ENCODE measurements around the gene GRM5. TPM values are rescaled to one million over a fixed set of nuclear protein-coding genes. Genes with fewer than 3 reads are reported as not detected.

Gene GRM5
- polyA plus RNA-seq, 2 donors = 0.02 TPM; not detected in 1

DNA sequence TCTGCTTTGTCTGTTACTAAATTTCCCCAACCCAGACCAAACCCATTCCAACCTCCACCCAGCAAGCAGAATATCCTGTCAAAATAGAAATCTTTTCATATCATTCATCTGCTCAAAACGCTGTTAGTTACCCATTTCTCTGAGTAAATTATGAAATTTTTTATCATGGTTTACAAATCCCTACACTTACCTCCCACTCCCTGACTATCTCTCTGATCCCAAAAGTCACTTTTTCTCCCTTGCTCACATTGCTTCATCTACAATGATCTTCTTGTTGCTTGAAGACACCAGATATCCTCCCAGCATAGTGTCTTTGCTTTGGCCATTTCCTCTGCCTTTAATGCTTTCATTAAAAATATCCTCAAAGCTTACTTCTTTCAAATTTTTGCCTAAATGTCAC lies 532.8 kb downstream of the GRM5 start:
- no peaks in the 10 kb centered on the region for H3K9me3 ChIP-seq (ENCODE audit: control insufficient read depth in 2 of 2, insufficient read depth in 1 of 2, low read depth in 1 of 2, low read length in 1 of 2)
- H3K27me3 ChIP-seq (ENCODE audit: control insufficient read depth in 1 of 2, insufficient read depth in 2 of 2, low read length in 2 of 2) = no peaks in the 10 kb centered on the region
- H3K27ac ChIP-seq (ENCODE audit: low read depth in 2 of 2, low read length in 1 of 2) = no peak overlapping the region
- no peak overlapping the region for H3K4me3 ChIP-seq (ENCODE audit: low read depth in 1 of 2, low read length in 2 of 2)
- no peaks in the 10 kb centered on the region for H3K36me3 ChIP-seq (ENCODE audit: control insufficient read depth in 2 of 2, insufficient read depth in 2 of 2, low read length in 1 of 2)
- no peaks in the 10 kb centered on the region for H3K4me1 ChIP-seq (ENCODE audit: control insufficient read depth in 2 of 2, insufficient read depth in 2 of 2, low read length in 1 of 2)
- 71 to 88% methylated on average over 1 of the region's 1 CpG for WGBS, 2 donors

DNA sequence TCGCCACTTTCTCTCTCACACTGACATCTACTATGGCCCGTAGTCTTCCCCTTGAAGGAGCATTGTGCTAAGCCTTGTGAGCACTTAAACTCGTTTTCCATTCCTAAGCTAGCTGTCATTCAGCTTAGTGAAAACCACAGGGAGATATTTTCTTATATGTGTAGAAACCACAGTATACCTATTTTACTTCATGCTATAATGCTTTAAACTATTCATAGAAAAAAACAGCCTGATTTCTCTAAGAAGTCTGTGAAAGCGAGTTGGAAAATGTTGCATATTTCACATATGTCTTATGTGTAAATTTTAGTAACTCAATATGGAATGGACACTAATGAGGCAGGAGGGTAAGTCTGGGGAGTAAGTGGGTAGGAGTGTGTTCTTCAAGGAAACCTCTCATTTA lies 534.0 kb downstream of the GRM5 start:
- no peaks in the 10 kb centered on the region for H3K4me1 ChIP-seq (ENCODE audit: control insufficient read depth in 2 of 2, insufficient read depth in 2 of 2, low read length in 1 of 2)
- no peaks in the 10 kb centered on the region for H3K36me3 ChIP-seq (ENCODE audit: control insufficient read depth in 2 of 2, insufficient read depth in 2 of 2, low read length in 1 of 2)
- H3K27ac ChIP-seq (ENCODE audit: low read depth in 2 of 2, low read length in 1 of 2) = no peak overlapping the region
- no peak overlapping the region for H3K4me3 ChIP-seq (ENCODE audit: low read depth in 1 of 2, low read length in 2 of 2)
- 84 to 87% methylated on average over 4 of the region's 4 CpGs for WGBS, 2 donors
- H3K9me3 ChIP-seq (ENCODE audit: control insufficient read depth in 2 of 2, insufficient read depth in 1 of 2, low read depth in 1 of 2, low read length in 1 of 2) = no peaks in the 10 kb centered on the region
- H3K27me3 ChIP-seq (ENCODE audit: control insufficient read depth in 1 of 2, insufficient read depth in 2 of 2, low read length in 2 of 2) = no peaks in the 10 kb centered on the region

DNA sequence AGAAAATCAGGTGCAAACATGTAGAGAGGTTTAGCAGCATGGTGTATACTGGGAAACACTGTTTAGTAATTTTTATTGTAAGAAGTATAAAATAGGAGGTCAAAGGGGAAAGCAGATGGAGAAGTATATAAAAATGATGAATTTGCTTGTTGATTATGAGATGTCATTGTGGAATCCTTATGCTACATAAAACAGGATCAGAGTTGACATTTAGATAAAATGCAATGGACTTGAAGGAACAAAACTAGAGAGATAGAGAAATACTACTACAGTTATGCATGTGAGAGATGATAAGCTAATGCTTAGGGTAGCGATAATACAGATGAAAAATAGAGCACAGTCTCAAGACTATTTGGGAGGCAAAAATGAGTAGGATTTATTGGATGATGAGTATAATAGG lies 536.4 kb downstream of the GRM5 start:
- Histone ChIP-seq H3K27me3 (ENCODE audit: control insufficient read depth in 1 of 2, insufficient read depth in 2 of 2, low read length in 2 of 2) (no peaks in the 10 kb centered on the region), H3K4me3 (ENCODE audit: low read depth in 1 of 2, low read length in 2 of 2) (no peak overlapping the region), H3K27ac (ENCODE audit: low read depth in 2 of 2, low read length in 1 of 2) (no peak overlapping the region), H3K9me3 (ENCODE audit: control insufficient read depth in 2 of 2, insufficient read depth in 1 of 2, low read depth in 1 of 2, low read length in 1 of 2) (no peaks in the 10 kb centered on the region), H3K4me1 (ENCODE audit: control insufficient read depth in 2 of 2, insufficient read depth in 2 of 2, low read length in 1 of 2) (no peaks in the 10 kb centered on the region), H3K36me3 (ENCODE audit: control insufficient read depth in 2 of 2, insufficient read depth in 2 of 2, low read length in 1 of 2) (no peaks in the 10 kb centered on the region)
- 94 to 98% methylated on average over 1 of the region's 1 CpG for WGBS, 2 donors

DNA sequence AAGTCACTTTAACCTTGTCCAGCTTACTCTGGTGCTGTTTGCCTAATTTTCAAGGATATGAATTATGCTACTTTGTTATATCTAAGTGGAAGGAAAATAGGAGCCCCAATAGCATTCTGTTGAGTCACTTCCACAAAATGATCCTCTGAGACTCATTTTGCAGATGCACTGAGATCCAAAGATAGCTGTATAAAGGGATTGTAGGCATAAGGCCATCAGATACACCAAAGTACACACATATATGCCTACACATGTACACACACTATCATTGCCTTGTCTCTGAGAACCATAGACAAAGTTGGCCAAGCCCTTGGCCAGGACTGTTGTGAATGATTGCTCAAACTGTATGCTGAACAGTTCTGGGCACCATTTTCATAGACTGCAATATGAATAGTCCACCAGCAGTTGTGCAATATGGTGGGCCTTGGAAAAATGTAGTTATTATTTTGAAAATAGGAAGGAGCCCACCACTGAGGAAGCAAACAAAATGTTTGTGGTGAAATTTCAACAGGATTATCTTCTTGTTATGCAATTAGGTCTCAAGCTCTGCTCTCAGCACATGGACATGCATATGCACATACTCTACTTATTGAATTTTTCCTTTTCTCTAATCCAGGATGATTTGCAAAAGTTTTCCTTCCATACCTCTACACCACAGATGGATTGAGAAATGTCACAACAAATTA lies 542.3 kb downstream of the GRM5 start:
- H3K27ac ChIP-seq (ENCODE audit: low read depth in 2 of 2, low read length in 1 of 2) = no peak overlapping the region
- H3K9me3 ChIP-seq (ENCODE audit: control insufficient read depth in 2 of 2, insufficient read depth in 1 of 2, low read depth in 1 of 2, low read length in 1 of 2) = no peaks in the 10 kb centered on the region
- H3K36me3 ChIP-seq (ENCODE audit: control insufficient read depth in 2 of 2, insufficient read depth in 2 of 2, low read length in 1 of 2) = no peaks in the 10 kb centered on the region
- H3K4me1 ChIP-seq (ENCODE audit: control insufficient read depth in 2 of 2, insufficient read depth in 2 of 2, low read length in 1 of 2) = no peaks in the 10 kb centered on the region
- no peak overlapping the region for H3K4me3 ChIP-seq (ENCODE audit: low read depth in 1 of 2, low read length in 2 of 2)
- no peaks in the 10 kb centered on the region for H3K27me3 ChIP-seq (ENCODE audit: control insufficient read depth in 1 of 2, insufficient read depth in 2 of 2, low read length in 2 of 2)

DNA sequence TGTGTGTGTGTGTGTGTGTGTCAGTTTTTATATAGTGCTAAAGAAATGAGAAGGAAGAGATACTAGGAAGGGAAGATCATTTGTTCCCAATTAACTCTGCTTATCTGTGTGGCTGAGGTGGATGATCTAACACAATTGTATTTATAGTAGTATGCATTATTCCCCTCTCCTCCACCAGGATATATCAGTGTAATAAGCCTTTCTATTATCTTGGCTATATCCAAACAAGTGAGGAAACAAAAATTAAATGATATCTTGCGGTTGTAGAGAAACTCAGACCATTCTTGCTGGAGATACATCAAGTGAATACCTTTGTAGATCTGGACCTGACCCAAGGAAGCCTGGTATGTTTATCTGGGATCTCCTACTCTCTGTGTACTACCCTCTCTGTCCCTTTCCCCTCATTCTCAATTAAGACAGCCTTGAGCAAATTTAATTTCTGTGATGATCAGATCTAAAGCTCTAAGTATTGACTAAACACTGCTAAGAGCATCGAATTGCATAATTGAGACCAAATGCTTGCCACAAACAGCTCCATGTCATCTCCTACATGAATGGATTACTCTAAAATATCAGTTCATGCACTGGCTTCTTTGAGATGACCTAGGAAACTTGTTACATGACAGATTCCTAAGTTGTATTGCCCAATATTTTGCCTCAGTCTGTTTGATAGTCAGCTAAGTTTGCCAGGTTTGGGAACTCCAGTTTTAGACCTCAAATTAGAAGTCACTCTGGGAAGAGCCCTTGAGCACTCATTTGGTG lies 543.0 kb downstream of the GRM5 start:
- H3K9me3 ChIP-seq (ENCODE audit: control insufficient read depth in 2 of 2, insufficient read depth in 1 of 2, low read depth in 1 of 2, low read length in 1 of 2) = no peaks in the 10 kb centered on the region
- H3K4me1 ChIP-seq (ENCODE audit: control insufficient read depth in 2 of 2, insufficient read depth in 2 of 2, low read length in 1 of 2) = no peaks in the 10 kb centered on the region
- WGBS, 2 donors = 88% methylated on average over 2 of the region's 2 CpGs
- no peaks in the 10 kb centered on the region for H3K36me3 ChIP-seq (ENCODE audit: control insufficient read depth in 2 of 2, insufficient read depth in 2 of 2, low read length in 1 of 2)
- H3K27me3 ChIP-seq (ENCODE audit: control insufficient read depth in 1 of 2, insufficient read depth in 2 of 2, low read length in 2 of 2) = no peaks in the 10 kb centered on the region
- no peak overlapping the region for H3K27ac ChIP-seq (ENCODE audit: low read depth in 2 of 2, low read length in 1 of 2)
- H3K4me3 ChIP-seq (ENCODE audit: low read depth in 1 of 2, low read length in 2 of 2) = no peak overlapping the region

DNA sequence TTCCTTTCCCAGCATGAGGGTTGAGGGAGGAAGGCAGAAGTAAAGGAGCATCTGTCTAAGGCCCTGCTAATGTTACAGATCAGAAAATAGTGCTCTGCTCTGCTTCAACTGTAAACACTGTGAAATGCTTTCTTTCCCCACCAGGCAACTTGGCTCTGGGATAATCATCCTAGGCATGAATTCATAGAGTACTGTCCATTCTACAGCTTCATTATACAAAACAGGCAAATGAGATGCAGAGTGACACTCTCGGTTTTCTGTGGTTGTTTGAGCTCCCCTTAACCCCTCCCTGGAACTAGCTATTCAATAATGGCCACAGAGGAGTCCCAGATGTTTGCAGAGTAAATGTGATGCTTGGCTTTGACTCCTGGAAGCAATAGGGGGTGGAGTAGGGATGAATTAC lies 544.0 kb downstream of the GRM5 start:
- Histone ChIP-seq H3K4me3 (ENCODE audit: low read depth in 1 of 2, low read length in 2 of 2) (no peak overlapping the region), H3K36me3 (ENCODE audit: control insufficient read depth in 2 of 2, insufficient read depth in 2 of 2, low read length in 1 of 2) (no peaks in the 10 kb centered on the region), H3K27ac (ENCODE audit: low read depth in 2 of 2, low read length in 1 of 2) (no peak overlapping the region), H3K27me3 (ENCODE audit: control insufficient read depth in 1 of 2, insufficient read depth in 2 of 2, low read length in 2 of 2) (no peaks in the 10 kb centered on the region), H3K4me1 (ENCODE audit: control insufficient read depth in 2 of 2, insufficient read depth in 2 of 2, low read length in 1 of 2) (no peaks in the 10 kb centered on the region), H3K9me3 (ENCODE audit: control insufficient read depth in 2 of 2, insufficient read depth in 1 of 2, low read depth in 1 of 2, low read length in 1 of 2) (no peaks in the 10 kb centered on the region)
- 39 to 54% methylated on average over 1 of the region's 1 CpG for WGBS, 2 donors

DNA sequence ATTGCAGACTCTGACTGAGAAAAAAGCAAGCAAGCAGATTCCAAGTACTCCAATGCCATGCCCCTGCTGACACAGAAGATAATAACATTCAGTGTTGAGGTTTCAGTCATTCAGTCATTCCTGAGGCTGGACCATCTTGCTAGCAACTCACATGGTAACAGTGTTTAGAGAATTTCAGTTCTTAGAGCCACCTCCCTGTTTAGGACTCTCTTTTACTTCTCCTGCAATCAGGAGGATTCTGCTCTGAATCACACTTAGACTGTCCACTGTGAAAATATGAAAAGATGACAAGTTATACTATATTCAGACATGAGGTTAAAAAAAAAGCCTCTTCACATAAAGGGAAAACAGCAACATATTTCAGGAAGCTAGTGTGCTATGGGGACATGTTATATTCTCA lies 544.4 kb downstream of the GRM5 start:
- H3K36me3 ChIP-seq (ENCODE audit: control insufficient read depth in 2 of 2, insufficient read depth in 2 of 2, low read length in 1 of 2) = no peaks in the 10 kb centered on the region
- no peaks in the 10 kb centered on the region for H3K4me1 ChIP-seq (ENCODE audit: control insufficient read depth in 2 of 2, insufficient read depth in 2 of 2, low read length in 1 of 2)
- no peak overlapping the region for H3K4me3 ChIP-seq (ENCODE audit: low read depth in 1 of 2, low read length in 2 of 2)
- no peaks in the 10 kb centered on the region for H3K27me3 ChIP-seq (ENCODE audit: control insufficient read depth in 1 of 2, insufficient read depth in 2 of 2, low read length in 2 of 2)
- no peak overlapping the region for H3K27ac ChIP-seq (ENCODE audit: low read depth in 2 of 2, low read length in 1 of 2)
- no peaks in the 10 kb centered on the region for H3K9me3 ChIP-seq (ENCODE audit: control insufficient read depth in 2 of 2, insufficient read depth in 1 of 2, low read depth in 1 of 2, low read length in 1 of 2)

DNA sequence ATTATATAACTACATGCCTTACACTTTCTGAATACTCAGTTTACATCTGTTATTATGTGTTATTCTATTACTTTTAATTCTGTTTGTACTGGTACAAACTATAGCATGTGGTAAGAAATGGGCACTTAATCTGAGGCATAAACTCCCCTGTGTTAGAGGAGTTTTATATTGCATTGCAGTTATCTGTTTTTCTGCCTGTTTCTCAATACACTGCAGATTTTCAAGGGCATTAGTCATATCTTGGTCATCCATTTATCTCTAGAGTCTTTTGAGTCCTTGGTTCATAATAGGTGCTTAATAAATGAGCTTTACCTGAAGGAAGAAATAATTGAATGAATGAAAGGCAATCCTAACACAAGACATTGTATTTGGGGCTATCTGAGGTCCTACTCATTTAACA lies 545.4 kb downstream of the GRM5 start:
- no peaks in the 10 kb centered on the region for H3K36me3 ChIP-seq (ENCODE audit: control insufficient read depth in 2 of 2, insufficient read depth in 2 of 2, low read length in 1 of 2)
- H3K27ac ChIP-seq (ENCODE audit: low read depth in 2 of 2, low read length in 1 of 2) = no peak overlapping the region
- no peaks in the 10 kb centered on the region for H3K9me3 ChIP-seq (ENCODE audit: control insufficient read depth in 2 of 2, insufficient read depth in 1 of 2, low read depth in 1 of 2, low read length in 1 of 2)
- H3K27me3 ChIP-seq (ENCODE audit: control insufficient read depth in 1 of 2, insufficient read depth in 2 of 2, low read length in 2 of 2) = no peaks in the 10 kb centered on the region
- no peak overlapping the region for H3K4me3 ChIP-seq (ENCODE audit: low read depth in 1 of 2, low read length in 2 of 2)
- no peaks in the 10 kb centered on the region for H3K4me1 ChIP-seq (ENCODE audit: control insufficient read depth in 2 of 2, insufficient read depth in 2 of 2, low read length in 1 of 2)

DNA sequence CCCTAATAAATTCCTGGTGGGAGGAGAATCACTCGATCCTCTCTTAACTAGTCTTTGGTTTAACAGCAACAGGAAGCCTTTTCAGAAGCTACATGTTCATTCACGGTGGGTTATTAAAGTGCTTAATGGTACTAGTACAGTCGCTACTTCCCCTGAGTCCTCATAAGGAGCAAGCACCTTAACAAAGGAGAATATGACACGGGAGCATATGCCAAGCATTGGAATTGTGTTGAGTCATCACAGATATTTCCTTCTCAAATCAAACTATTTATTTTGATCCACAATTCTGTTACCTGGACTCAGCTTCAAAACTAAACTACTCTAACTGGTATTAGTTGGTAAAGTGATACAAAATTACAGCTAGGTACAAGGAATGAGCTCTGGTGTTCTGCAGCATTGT lies 550.8 kb downstream of the GRM5 start:
- H3K27ac ChIP-seq (ENCODE audit: low read depth in 2 of 2, low read length in 1 of 2) = no peak overlapping the region
- no peaks in the 10 kb centered on the region for H3K27me3 ChIP-seq (ENCODE audit: control insufficient read depth in 1 of 2, insufficient read depth in 2 of 2, low read length in 2 of 2)
- H3K36me3 ChIP-seq (ENCODE audit: control insufficient read depth in 2 of 2, insufficient read depth in 2 of 2, low read length in 1 of 2) = no peaks in the 10 kb centered on the region

DNA sequence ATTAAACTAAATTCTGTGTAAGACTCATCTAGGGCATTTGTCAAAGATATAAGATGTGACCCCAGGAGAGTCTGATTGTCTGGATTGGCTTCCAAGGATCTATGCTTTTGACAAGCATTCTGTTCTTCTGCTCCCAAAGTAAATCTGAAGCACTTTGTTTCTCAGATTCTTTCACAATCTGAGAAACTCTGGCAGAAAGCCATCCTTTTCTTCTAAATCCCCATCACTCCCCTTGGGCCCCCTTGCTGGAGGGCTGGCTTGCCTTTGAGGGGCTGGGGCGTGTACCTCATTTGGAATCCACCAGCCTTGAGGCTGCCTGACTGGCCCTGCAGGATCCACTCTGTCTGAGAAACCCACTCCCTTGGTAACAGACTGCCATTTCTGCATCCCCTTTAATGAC lies 554.8 kb downstream of the GRM5 start:
- H3K27me3 ChIP-seq (ENCODE audit: control insufficient read depth in 1 of 2, insufficient read depth in 2 of 2, low read length in 2 of 2) = peaks cover 0 to 4% of the 10 kb centered on the region in 2 donors
- WGBS, 2 donors = 44 to 62% methylated on average over 1 of the region's 1 CpG

More for the DNA sequence above, 550.8 kb downstream of the GRM5 start:
- no peak overlapping the region for H3K4me3 ChIP-seq (ENCODE audit: low read depth in 1 of 2, low read length in 2 of 2)
- 71 to 72% methylated on average over 4 of the region's 4 CpGs for WGBS, 2 donors
- H3K9me3 ChIP-seq (ENCODE audit: control insufficient read depth in 2 of 2, insufficient read depth in 1 of 2, low read depth in 1 of 2, low read length in 1 of 2) = no peaks in the 10 kb centered on the region
- H3K4me1 ChIP-seq (ENCODE audit: control insufficient read depth in 2 of 2, insufficient read depth in 2 of 2, low read length in 1 of 2) = no peaks in the 10 kb centered on the region

More for the DNA sequence above, 554.8 kb downstream of the GRM5 start:
- no peak overlapping the region for H3K4me3 ChIP-seq (ENCODE audit: low read depth in 1 of 2, low read length in 2 of 2)
- H3K4me1 ChIP-seq (ENCODE audit: control insufficient read depth in 2 of 2, insufficient read depth in 2 of 2, low read length in 1 of 2) = no peaks in the 10 kb centered on the region
- H3K27ac ChIP-seq (ENCODE audit: low read depth in 2 of 2, low read length in 1 of 2) = no peak overlapping the region
- H3K9me3 ChIP-seq (ENCODE audit: control insufficient read depth in 2 of 2, insufficient read depth in 1 of 2, low read depth in 1 of 2, low read length in 1 of 2) = no peaks in the 10 kb centered on the region
- no peaks in the 10 kb centered on the region for H3K36me3 ChIP-seq (ENCODE audit: control insufficient read depth in 2 of 2, insufficient read depth in 2 of 2, low read length in 1 of 2)

Measured in esophagus (tissue), 2 donors.